GM21619 (cell line): ENCODE measurements around the gene GRHL3.

Experiments
- ATAC-seq: cut with Tn5 transposase; IDR thresholded peaks from one replicate; pipeline ENCODE4 v1.9.1; 2021; ENCODE audit not compliant: unreplicated experiment

Gene GRHL3

DNA sequence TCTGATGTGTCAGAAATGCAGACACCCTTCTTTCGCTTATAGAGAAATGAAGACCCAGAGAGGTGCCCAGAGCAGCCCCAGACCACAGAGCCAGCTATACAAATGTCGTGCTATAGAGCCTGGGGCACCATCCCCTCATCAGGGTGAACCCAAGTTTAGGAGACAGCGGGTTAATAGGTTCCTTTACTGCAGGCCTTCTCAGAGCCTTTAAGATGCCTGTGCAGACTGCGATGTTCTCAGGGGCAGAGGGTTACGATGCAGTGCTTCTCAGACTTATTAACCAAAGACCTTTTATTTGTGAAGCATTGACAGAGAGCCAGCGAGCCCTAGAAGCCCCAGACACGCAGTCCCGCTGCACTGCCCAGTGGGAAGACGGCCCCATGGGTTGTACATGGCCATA, 47.5 kb downstream of the GRHL3 start:
- ATAC-seq, result no peak

DNA sequence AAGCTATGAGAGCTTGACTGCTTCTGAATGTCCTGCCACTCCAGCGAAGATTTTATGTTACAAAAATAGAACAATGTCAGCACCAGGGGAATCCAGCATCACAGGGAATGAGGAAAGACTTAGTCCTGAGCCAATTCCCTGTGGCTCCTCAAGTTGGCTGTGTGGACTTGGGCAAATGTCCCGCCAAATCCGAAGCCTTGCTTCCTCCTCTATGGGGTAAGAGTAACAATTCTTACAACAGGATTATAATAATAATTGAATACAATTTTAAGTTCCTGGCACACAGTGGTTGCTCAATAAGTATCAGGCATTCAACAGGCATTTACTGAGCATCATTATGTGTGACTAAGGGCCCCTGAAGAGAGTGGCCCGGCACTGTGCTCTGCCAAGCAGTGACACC, 50.0 kb downstream of the GRHL3 start:
- ATAC-seq, result no peak

DNA sequence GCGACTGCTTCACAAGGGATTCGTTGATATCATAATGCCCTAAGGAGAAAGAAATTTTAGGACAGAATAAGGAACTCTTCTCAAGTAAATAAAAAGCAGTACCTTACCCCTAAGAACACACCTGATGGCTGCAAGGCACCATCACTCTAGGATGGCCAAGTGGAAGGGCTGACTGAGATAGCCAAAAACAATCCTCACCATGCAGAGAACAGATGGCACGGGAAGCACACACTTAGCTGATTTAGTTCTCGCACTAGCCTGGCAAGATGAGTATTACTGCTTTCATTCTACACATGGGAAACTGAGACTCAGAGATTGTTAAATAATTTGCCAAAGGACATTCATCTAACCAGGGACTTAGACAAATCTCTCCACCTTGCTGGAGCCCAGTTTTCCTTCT, 50.6 kb downstream of the GRHL3 start:
- ATAC-seq, result no peak

DNA sequence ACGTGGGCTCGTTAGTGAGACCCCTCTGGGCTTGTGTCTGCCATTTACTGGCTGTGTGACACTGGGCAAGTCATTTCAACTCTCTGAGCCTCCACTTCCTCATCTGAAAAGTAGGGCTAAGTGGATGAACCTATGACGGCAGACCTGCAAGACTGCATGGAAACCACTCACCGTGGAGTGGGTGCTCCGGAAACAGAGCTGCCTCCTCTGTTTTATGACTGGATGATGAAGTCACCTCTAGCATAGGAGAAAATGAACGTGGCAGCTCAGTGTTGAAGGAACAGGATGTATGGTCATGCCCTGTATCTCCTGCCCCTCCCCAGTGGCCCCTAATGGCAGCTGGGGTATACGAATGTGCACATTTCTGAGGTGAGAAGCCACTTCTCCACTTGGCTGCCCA, 53.9 kb downstream of the GRHL3 start:
- ATAC-seq, result peak; percentile 56

DNA sequence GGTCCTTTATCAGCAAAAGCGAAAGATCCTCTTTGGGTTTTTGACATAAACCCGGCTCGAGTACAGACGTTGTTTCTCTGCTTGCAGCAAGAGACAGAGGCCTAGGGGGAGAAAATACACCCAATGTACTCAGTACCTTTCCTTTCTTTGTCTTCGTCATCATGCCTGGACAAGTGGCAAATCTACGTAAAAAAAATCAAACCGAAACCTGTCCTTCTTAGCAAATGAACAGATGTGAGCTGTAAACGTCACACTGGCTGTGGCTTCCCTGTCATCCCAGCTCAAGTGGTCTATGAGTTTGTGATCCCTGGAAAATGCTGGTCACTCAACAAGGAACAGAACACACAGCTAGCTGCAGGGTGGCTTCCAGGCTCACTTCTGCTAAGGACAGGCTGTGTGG, 54.6 kb downstream of the GRHL3 start:
- ATAC-seq, result no peak

DNA sequence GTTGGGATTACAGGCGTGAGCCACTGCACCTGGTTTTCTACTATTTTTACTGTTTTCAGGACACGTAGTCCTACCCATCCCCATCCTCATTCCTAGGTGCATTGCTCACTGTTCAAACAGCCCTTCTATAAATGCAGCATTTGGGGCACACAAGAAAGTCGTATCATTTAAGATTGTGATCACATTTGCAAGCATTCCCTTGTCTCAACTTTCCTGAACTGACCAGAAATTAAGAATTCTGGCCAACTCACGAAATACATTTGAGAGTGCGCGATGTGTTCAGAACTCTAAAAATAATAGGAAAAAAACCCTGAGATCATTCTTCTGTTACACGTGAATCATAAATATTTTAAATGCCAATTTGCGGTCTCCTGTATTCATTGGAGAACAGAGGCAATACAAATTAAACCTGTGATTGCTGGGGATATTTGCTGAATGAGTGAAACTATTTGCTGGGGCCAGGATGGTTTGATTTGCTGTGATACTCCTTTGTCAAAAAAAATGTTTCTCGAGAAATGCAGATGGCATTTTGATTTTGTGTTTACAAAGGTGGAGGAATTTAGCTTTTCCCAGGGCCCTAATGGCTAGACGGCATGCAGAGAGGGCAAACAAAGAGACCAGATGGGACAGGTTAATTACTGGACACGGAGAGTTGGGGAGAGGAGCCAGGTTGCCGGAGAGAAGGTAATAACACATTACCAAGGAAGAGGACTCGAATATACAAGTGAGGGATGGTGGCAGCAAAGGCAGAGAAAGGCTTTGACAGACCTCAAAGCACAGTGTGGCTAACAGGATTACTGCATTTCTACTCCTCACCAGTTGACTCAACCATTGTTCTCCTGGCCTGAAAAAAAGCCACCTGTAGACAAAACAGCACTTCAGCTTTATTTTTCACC, 56.0 kb downstream of the GRHL3 start:
- no peak for ATAC-seq

DNA sequence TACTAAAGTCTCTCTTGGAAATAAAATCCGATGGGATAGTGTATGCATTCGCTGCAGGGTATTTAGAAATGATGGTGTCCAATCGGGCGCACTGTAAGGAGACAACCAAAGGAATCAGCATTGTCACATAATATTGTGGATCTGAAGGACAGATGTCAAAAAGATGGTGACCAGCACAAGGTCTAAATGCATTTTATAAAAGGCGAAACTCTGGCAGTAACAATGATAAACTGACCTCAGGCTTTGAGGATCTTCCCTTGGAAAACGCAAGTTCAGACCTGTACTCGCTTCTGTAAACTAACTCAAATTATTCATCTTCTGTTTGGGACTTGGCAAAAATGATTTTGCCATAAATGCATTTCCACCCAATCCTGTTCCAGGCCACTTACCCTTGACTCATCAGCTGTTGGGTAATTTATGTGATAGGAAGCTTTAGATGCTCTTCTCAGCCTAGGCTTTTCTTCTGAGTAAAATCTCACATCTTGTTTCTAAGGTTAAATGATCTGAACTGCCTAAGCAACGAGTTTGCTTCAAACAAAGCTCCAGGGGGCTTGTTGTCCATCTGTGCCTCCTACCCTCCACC, 60.7 kb downstream of the GRHL3 start:
- no peak for ATAC-seq

DNA sequence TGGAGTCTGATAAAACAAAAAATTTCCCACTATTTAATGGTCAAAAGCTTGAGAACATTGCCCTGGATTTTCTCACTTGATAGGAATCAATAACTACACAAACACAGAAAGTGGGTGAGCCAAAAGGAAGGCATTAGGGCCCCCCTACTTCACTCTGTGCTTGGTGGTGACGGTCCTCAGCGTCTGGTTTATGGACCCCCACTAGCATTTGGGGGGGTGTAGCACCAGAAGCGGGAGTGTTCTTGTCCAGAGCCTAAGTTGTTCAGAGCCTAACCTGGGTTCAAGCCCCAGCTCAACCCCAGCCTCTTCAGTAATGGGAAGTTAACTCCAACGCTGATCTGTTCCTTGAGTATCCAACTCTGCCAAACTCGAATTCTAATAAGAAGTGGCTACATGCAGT, 61.4 kb downstream of the GRHL3 start:
- ATAC-seq, result no peak

DNA sequence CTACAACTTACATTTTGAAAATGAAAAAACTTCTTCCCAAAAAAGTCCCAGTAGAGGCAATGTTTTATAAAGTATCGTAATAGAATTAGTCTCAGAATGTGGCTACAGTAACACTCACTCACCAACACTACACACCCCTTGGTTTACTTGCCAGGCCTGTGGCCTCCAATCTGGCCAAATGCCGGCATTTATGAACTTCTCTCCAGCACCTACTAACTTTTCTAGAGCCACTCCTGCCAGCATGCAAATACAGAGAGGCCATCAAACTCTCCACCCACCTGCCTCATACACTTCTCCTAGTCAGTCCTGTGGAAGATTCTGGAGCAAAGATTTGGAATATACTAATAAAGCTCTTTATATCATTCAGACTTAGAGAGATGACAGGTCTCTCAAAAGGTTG, 62.1 kb downstream of the GRHL3 start:
- no peak for ATAC-seq

DNA sequence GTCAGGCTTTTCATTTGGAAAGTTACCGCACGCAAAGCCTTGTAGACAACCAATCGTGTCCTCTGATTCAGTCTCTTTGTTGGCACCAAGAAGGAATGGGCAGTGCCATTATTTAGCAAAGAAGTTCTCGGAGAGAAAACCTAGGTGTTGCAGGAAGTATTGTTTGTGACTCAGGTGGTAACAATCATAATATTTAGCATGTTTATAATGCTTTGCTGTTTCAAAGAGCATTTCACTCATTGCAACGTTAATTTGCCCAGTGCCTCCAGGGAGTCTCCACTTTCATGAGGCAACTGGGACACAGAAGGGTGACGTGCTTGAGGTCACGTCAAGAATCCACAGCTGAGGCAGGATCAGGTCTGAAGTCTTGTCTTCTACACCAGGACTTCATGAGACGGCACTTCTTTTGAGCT, 63.0 kb downstream of the GRHL3 start:
- ATAC-seq, result no peak

DNA sequence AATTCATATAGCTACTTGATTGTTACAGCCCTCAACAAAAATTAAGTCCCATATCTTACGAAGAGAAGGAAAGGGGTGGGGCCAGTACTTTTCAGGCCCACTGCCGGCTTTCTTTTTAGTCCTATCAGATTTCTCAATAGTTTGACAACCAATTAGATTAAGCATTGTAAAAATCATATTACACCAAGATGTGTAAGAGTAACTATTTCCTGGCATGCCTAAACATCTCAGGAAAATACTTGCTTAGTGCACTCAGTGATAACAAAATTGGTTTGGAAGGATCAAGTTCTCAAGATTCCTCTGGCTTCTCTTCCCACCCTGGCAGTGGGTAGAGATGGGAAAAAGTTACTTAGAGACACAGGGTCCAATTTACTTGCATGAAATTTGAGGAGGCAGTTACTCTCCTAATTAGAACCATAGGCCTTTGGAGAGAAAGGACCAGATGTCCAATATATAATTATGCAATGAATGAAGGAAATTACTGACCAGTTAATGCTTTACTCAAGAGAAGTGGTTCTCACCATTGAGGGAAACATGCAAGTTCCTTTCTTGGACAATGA, 64.3 kb downstream of the GRHL3 start:
- ATAC-seq, result no peak

DNA sequence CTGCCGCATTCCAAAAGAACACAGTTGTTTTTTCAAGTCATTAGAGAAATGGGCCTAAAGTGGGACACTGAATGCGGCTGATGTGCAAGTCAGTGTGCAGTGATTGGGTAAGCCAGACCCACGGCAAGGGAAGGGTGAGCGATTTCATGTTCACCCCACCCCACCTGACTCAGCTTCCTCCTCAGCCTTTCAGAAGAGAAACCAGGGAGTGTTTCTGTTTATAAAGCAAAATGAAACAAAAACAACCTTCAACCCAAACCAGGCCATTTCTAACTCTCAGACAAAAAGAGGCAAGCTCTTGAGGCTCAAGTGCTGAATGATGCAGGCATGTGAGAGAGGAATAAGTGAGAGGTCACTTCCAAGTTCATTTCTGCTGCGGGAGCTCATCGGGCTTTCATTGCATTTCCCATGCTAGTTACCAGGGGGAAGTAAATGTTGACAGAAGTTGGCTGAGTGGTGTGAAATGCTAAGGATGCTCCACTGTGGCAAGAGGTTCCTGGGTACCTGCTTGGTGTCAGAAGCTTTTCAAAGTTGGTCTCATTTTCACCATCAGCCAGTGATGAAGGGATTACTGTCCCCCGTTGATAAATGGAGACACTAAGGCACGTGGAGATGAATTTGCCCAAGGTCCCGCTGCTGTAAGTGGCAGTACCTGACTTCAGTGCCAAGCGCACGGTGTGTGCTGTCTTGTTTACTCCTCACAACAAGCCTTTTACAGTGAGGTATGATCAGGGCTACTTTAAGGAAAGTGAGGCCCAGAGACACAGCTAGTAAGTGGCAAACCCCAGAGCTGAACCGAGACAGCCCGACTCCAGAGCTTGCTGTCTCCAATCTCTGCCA, 65.3 kb downstream of the GRHL3 start:
- peak; percentile 79 for ATAC-seq

DNA sequence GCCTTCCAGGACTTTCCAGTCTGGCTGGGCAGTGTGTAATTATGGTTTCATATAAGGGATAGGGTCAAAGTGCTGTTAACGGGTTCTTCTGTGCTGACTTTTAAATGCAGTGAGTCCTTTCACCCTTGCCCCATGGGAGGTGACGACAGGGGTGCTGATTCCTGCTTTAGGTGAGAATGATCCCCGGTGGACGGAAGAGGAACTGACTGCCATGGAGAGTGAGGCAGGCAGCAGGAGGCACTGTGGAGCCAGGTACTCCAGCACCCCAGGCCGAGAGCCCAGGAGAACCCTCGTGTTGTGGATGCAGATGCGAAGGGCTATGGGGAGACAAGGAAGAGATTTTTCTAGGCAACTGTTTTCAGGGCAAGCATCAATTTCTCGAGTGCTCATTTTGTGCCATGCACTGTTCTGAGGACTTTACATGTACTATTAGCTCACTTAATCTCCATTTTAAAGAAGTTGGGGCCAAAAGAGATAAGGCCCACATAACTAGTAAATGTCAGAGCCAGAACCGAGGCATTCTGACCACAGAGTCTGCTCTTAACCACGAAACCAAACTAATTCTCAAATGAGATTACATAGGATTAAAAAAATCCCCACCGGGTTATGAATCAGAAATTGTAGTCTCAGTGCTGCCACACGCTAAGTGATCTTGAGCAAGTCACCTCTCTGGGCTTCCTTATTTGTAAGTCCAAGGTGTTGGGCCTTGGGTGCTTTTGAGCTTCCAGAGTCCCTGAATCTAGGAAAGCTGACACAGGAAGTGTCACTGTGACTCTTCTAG, 66.2 kb downstream of the GRHL3 start:
- no peak for ATAC-seq

DNA sequence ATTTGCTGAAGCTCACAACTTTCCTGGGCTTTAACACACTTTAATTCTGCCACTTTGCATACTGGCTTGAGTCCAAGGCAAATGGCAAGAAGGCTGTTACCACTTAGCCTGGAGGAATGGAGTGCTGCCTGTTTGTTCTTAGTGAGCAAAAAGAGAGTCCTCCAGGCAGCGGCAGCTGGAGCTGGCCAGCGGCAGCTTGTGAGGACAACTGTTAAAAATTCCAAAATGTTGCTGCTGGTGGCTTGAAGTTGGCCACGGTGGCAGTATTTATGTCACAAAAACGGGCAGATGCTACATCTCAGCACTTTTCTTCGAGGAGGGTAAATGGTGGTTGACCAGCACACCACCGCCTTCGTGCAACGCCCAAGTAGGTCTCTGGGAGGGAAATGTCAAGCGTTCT, 67.1 kb downstream of the GRHL3 start:
- ATAC-seq, result no peak

DNA sequence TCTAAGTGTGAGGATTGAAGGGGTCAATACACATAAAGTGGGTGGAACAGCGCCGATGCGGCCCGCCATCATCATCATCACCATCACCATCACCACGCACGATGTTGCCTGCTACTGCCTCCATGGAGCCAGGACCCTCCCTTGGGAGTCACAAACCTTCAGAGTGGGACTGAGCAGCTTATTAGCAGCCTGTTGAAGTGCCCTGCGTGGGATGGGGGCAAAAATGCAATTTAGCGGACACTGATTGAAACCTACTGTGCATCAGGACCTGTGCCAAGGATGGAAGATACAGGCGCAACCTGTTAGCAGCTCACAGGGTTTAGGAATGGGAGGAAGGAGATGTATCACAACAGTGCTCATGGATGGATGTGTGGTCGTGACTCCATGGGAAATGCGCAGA, 67.8 kb downstream of the GRHL3 start:
- no peak for ATAC-seq

DNA sequence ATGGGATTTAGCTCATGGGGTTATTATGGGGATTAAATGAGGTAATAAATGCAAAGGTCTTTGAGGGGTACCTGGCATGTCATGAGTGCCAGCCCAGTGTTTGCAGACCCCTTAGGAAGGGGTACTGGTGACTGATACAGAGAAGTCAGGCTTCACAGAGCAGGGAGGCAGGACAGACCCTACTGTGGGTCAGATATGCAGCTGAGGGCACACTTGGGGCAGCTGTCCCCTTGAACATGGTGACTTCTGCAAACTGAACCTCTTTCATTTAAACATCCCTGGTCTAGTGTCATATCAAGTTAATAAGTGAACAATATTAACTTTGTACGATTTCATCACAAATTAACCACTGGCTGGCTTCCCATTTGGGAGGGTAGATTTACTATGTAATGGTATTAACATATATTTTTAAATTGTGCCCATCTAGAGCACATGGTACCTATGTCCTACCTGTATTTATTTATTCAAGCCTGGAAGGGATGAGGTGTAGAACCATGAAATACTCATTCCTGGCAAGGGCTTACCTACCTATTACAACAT, 68.5 kb downstream of the GRHL3 start:
- no peak for ATAC-seq

DNA sequence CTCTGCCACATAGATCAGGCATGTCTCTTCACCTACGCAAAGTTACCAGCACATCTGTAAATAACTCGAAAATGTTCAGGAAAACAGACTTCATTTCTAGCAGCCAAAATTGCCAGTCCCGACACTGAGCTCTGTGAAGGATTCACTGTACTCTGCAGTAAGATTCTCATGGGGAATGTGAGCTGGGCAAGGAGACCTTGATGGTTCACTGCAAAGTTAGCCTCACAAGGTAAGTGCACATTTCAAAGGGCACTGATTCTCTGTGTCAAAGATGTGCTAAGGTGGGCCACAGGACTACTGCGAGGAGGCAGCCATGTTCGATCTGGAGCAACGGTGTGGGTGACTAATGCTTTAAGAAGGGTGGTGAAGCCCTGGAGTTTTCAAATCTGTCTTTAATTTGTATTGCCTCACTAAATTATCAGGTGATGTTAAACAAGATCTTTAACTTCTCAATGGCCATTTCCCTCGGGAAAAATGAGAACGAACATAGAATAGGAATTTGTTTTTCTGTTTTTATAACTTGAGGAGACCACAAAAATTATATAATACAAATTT, 69.3 kb downstream of the GRHL3 start:
- ATAC-seq, result no peak

DNA sequence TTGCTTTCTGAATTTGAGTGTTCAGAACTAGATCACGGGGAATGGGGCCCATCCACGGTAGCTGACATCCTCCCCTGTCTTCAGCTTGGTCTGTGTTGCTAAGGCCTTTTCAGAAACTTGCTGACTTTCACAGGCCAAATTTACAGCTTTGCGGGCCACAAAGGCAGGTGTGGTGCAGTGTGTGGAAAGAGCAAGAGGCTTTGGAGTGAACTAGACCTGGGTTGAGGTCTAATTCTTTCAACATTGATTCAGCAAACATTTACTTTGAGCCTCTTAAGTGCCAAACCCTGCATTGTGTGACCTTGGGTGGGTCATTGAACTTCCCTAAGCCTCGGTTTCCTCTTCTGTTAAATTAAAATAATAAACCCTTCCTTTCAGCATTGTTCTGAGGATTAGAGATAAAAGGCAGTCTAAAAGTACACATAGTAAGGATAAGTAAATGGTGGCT, 70.1 kb downstream of the GRHL3 start:
- no peak for ATAC-seq

DNA sequence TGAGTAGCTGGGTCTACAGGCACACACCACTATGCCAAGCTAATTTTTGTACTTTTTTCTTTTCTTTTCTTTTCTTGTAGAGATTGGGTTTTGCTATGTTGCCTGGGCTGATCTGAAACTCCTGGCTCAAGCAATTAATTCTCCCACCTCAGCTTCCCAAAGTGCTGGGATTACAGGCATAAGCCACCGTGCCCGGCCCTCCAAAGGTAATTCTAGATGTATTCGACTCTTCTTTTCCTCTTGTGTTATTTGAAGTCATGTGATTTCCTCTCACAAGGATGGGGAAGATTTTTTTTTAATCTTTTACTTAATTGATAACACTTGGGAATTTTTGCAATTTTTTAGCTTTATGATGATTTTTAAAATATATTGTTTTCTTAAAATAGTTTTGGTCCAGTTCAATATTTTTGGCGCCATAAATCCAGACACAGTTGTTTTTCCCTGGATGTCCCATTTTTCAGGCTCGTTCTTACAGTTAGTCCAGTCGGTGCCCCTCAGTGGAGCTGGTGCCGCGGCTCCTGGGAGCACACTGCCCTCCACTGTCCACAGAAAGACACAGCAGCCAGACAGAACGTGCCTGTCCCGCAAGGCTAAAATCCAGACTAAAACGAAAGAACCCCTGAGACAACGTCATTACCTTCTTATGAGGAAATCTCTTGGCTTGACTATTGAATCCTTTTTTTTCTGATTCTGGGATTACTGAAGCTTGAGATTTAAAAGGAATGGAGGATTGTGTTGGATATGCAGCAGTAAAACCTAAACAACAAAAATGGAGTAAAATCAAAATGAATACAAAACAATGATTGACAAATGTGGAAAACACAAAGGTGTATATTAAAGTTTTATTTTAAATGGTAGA, 72.0 kb downstream of the GRHL3 start:
- no peak for ATAC-seq
